ENCODE measurements around the gene DHX8.

DNA sequence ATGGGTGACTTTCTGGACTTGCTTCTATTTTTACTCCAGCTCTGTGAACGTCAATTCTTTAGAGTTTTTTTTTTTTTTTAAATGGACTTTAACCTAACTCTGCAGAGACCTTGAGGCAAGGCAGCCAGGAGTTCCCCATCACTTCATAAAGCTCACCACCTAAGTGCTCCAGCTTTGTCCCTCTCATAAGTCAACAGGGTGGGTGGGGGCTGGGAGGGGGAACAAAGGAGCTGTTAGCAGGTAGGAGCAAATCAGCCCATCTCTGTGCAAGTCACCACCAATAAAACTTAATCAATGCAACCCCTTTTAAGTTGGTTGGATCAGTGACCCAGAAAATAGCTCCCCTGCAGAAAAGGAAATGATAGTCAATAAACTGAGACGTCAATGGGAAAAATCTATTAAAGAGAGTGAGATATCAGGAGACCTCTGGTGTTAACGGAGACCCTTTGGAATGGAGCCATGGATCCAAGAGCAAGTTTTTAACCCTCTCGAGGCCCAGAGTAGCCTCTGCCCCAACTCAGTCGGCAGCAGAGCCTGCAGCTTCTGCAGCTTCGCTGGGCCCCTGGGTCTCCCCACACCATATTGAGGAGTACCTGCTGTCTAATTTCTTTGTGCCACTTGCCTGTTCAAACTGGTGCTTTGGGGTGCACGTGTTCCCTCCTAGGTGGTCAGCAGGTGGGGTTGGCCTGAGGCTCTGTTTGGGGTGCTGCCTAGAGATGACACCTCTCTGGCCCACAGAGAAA, 90.0 kb downstream of the DHX8 start:
- TF ChIP-seq CTCF (conservative IDR thresholded peaks at IDR 0.05 in 1 of 2, IDR thresholded peaks at IDR 0.05 in 1 of 2; ENCODE audit: extremely low read depth in 1 of 2, insufficient read depth in 1 of 2, low read depth in 1 of 2, low read length in 2 of 2): no peak
- TF ChIP-seq EZH2 (IDR thresholded peaks at IDR 0.05; ENCODE audit: borderline replicate concordance, low read length): no peak
